T-helper 9 cell (primary cell): ENCODE results near the gene MRPS21.
A peak's percentile ranks its signal among the peaks of the same experiment; 100 is the strongest.

ENCODE experiments used
- DNase-seq: peaks from one replicate; pipeline ENCODE4 v3.0.0-alpha.2; 2020
- total RNA-seq, 2 donors: gene quantifications; one replicate each; lab custom pipeline; 2026; lab: John Stamatoyannopoulos, UW

Gene MRPS21
- total RNA-seq = 36.0 to 64.8 reads per million in 2 donors

DNA sequence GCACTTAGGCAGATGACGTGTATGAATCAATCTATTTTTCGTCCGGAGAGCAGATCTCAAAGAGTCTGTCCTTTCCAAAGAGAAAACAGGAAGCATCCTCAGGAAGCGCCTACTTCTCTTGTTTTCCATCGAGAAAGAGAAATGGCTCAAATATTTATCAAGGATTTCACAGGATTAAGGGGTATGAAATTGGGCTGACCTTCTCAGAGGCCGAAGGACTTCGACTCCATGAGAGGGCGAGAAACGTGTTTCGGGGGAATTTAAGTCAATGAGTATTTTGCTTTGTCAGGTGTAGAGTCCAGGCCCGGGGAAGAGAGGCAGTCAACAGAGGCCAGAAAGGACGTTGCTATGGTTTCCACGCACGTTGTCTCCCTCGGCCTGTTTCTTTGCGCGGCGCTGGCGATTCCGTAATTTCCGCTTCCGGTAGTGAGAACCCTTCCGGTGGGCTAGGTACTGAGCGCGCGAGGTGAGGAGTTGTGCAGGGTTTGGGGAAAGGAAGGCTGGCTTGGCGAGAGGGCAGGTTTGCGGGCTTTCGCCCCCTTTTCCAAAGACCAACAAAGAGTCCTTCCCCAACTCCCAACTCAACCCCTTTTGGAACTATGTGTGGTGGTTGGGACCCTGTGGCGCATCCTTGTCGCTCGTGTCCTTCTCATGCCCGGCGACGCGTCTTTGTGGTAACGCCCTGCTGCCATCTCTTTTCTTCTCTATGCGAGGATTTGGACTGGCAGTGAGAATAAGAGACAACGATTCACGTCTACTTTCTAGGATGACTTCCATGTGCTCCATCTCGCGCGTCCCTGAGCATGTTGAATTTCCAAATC lies at the start of gene MRPS21:
Gene MRPS21 (plus strand): TSS at position 429 of the 821 bp plus-strand sequence. CDS start 506 bp downstream, outside the sequence.
- DNase-seq = peak; percentile 75

DNA sequence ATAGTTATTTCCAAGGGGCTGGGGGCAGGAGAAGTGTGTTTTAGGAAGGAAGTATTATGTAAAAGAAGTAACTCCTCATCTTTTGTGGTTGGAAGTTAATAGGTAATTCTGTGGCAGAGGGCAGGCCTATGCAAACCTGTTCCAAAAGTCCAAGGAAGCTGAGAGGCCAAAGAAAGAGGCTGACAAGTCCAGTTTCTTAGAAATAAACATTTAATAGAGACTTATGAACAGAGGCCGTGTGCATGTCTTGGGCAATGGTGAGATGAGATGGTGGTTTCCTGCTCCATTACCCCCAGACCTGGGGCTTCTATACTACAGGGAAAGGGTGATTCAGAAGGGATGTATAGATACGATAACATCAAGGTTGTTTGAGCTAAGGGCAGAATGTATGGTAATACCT lies 43.7 kb upstream of the MRPS21 start:
- DNase-seq = no peak

DNA sequence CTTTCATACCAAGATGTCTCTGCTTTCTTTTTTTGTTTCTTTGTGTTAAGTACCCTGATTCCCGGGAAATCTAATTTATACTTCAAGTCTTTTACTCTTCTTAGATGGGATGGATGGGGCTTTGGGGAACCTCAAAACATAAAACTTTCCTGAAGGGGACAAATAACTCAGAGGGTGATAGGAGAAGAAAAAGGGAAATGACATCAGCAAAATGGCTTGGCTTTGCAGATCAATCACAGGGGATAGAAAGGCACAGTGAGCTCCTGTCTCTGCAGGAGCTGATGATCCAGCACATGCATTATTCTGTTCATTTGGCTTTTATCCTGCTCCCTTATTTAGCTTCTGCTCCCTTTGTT lies 37.5 kb upstream of the MRPS21 start:
- no peak for DNase-seq

DNA sequence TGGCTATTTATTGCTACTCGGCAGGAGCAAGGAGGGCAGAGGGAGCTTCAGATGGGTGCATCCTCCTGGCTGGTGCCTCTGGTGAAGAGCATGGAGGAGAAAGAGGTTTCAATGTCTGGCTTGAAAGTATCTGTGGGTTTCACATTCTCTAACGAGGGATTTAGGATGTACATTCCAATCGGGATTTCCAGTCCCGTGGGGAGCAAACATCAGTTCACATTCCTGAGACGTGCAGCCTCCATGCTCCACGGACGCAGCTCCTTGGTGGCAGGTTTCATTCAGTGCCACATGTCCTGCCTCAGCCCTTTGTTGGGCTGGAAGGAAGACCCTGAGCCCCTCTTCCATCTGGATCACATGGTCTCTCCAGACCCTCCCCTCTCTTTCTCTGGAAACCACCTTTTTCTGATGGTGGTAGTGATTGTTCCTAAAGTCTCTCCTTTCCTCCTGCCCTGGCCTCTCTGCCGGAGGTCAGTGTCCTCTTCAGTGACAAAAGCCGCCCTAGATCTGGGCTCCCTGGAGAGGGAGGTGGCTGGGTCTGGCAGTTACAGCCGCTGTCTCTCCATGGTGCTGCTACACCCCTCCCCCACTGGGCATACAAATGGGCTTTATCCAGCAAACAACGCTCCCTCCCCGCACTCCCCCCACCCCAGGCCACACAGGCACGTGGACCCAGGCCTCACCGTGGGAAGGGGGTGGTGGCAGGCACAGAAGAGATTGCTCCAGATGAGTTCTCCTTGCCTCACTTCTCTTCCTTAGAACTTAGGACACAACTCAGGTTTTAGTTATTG lies 36.9 kb upstream of the MRPS21 start:
- DNase-seq = no peak

DNA sequence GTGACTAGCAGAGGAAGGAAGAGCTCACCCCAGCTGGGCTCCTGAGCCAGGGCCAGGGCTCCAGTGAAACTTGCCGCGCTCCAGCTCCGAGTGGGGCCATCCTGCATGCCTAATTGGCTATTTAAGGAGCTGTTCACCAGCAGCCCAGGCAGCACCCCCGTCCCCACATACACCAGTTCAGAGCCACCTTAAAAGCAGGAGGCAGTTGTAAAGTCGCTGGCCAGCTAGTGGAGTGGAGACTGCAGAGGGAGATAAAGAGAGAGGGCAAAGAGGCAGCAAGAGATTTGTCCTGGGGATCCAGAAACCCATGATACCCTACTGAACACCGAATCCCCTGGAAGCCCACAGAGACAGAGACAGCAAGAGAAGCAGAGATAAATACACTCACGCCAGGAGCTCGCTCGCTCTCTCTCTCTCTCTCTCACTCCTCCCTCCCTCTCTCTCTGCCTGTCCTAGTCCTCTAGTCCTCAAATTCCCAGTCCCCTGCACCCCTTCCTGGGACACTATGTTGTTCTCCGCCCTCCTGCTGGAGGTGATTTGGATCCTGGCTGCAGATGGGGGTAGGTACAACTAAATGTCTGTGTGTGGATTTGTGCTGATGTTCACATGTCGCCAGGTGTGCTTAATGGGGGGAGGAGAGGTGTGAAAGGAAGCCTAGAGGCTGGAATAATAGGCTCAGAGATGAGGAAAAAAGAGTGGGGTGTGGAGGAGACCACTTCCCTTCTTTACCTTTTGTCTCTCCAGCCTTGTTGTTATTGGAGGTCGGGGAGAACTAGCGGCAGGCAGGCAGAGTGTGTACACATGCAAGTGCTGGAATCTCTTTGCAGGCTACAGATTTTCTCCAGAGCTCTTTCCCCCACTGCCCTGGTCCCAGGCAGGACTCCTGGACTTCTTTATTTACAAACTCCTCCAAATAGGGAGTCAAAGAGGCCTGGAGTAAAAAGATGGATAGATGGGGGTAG lies 35.8 kb upstream of the MRPS21 start, which contains the start of gene CA14:
Gene CA14 (plus strand): TSS at position 151 of the 962 bp plus-strand sequence. CDS start 355 bp downstream, at position 506.
- no peak for DNase-seq

DNA sequence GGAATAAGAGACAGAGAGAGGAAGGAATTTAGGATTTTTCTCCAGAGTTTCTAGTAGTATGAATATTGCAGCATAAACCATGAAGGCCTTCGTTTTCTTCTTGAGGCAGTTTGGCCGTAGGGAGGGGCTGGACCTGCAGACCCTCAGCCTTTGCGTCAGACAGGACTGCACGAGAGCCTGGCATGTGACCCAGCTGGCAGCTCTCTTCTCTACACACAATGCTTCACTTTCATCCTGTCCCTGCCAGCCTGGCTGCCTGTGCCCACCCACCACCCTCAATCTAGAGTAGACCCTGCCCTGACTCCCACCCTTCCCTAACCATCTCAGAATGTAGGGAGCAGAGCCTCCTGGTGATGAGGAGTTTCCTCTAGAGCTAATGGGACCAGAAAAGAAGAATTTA lies 34.4 kb upstream of the MRPS21 start:
- no peak for DNase-seq

DNA sequence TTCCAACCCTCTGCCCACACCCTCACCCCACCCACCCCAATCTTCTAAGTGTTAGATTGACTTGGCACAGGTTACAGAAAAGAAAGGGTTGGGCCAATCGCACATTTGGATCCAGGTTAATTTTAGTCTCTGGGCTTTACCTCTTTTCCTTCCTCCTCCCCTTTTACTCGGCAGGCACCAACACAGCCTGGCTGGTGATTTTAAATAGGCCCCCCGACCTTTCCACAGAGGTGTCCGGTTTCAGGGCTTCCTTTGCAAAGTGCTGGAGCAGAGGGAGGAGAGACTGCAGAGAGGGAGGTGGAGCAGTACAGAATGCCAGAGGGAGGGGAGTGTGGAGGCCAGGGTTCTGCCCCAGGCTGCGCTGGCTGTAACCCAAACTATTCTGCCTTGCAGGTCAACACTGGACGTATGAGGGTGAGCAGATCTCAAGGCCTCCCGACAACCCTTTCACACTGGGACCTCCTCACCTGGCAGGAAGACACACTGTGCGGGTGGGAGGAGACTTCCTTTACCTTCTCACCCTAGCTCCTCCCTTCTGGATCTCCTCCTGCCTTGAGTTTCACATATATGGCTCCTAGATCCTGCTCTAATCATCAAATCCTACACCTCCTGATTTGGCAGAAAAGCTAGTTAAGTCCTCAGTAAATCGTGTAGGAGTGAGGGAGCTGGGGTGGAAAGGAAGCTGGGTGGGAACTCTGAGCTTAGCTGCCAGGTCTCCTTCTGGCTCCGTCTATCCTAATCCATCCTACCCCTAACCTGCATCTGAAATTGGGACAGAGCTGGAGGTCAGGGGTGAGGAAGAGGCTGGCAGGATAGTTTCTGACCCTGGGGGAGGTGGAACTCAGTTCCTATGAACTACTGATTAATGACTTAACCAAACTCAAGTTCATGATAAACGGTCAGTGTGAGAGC lies 33.6 kb upstream of the MRPS21 start:
- DNase-seq = no peak

DNA sequence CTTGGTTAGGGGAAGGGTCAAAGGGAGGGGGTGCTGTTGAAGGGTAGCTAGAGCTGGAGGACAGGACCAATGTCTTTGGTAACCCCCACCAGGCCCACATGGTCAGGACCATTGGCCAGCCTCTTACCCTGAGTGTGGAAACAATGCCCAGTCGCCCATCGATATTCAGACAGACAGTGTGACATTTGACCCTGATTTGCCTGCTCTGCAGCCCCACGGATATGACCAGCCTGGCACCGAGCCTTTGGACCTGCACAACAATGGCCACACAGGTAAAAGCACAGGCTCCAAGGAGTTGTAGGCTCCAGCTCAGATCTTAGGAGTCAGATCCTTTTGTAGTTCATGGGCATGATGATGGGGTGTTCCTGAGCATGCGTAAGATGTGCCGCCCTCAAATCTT lies 32.3 kb upstream of the MRPS21 start:
- DNase-seq = no peak

DNA sequence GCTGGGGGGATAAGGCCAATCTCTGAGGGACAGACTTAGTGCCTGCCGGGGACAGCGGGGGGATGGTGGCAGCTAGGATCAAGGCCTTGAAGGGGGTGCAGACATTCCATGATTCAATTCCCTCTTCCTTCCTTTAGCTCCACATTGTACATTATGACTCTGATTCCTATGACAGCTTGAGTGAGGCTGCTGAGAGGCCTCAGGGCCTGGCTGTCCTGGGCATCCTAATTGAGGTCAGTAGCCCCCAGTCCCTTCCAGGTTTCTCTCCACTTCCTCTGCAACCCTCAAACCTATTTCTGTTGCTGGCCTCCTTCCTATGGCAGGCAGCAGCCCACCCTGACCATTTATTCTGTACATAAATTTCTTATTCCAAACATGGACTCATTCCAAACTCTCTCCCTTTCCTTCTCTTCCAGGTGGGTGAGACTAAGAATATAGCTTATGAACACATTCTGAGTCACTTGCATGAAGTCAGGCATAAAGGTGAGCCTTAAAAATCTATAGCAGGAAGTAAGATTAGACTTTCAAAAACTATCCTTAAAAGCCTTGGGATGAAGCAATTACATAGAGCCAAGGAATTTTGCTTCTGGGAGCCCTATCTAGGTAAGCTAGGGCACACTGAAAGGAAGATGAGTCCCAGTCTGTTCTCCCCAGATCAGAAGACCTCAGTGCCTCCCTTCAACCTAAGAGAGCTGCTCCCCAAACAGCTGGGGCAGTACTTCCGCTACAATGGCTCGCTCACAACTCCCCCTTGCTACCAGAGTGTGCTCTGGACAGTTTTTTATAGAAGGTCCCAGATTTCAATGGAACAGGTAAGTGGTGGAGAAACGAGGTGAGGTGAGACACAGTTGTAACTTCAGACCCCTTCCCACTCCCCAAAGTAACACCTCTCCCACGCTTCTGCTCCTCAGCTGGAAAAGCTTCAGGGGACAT lies 31.0 kb upstream of the MRPS21 start:
- no peak for DNase-seq

DNA sequence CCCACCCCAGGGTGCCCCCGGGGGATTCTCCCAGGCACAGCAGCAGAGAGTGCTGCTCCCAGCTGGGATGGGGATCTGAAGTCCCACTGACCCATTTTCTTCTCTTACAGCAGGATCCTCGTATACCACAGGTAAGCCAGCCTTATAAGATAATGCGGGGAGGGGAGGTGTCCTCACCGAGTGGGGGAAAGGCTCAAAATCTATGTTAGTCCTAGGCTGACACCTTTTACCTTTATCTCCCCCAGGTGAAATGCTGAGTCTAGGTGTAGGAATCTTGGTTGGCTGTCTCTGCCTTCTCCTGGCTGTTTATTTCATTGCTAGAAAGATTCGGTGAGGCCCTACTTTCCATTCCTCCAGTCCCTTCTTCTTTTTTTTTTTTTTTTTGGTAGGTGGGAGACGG lies 30.1 kb upstream of the MRPS21 start:
- no peak for DNase-seq

DNA sequence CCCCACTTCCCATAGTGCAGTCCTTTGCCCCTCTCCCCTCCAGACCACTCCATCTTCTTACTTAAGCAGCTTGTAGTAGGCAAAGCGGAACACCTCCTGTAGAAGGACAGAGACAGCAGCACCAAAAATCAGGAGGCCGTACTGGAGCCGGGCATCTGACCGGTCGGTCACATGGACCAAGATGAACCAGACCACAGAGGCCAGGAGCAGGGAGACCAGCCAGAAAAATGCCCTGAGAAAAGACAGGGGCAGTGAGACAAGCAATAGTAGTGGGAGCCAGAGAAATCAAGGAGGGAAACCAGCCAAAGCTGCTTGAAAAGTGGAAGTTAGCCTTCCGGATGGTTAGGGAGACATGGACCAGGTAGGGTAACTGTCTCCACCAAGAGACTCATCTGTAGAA lies 25.8 kb upstream of the MRPS21 start:
- DNase-seq = no peak

DNA sequence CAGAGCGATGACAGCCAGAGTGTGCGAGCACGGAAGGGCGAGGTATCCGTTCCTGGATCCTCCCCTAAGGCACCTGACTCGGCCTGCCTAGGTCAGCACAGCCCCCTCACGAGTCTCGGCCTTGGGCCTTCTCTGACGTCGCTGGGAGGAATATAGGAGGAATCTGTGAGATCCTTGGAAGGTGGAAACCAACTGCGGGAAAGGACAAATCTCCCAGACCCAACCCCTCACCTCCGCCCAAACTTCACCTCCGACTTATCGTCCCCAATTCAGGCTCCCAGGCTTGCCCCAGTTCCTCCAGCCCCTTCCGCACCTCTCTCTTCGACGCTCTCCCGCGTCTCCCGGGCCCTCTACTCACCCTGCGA lies 25.3 kb upstream of the MRPS21 start:
- DNase-seq = peak; percentile 31

DNA sequence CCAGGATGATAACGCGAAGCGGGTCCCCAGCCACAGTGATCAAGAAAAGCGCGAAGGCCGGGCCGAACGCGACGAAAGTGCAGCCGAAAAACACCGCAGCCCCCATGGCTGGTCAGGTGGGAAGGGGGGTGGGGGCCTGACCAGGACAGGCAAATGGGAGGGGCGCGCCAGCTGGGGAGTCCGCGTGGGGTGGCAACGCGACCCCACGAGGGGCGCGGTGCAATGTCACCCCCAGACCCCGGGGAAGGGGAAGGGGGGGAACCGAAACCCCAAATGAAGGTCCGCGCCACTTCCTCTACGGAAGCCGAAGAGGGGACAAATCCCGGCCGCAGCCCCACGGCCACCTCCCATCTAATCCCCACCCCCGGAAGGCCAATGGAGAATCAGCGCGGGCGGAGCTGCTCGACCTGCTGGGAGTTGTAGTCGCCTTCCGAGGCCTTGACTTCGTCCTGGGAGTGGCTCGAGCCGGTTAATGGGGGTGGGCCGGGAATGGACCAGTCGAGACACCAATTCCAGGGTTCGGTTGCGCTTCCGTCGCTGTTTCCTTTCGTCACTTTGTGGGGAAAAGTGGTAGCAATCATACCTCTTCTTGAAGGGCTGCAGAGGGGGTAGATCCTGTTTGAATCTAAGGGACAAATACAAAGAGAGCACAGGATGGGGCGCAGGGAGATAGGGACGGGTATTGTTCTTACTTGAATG lies 24.8 kb upstream of the MRPS21 start, which contains the start of gene APH1A:
Gene APH1A (minus strand): TSS at position 312 of the 699 bp plus-strand sequence. CDS start 206 bp downstream, at position 106.
- peak; percentile 83 for DNase-seq

DNA sequence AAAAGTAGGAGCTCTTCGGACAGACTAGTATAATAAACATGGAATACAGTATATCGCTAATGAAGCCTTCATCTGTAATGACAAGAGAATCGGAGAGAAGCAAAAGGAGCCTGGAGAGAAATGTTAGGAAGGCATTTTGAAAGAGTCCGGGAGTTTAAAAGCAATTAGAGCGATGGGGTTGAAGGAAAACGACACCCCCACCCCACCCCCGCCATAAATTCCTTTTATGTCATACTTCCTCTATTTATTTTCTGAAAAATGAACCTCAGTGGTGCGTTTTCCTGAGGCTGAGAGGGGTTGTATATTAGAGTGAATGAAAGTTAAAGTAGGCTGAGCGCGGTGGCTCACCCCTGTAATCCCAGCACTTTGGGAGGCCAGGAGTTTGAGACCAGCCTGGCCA lies 24.2 kb upstream of the MRPS21 start:
- DNase-seq = no peak

DNA sequence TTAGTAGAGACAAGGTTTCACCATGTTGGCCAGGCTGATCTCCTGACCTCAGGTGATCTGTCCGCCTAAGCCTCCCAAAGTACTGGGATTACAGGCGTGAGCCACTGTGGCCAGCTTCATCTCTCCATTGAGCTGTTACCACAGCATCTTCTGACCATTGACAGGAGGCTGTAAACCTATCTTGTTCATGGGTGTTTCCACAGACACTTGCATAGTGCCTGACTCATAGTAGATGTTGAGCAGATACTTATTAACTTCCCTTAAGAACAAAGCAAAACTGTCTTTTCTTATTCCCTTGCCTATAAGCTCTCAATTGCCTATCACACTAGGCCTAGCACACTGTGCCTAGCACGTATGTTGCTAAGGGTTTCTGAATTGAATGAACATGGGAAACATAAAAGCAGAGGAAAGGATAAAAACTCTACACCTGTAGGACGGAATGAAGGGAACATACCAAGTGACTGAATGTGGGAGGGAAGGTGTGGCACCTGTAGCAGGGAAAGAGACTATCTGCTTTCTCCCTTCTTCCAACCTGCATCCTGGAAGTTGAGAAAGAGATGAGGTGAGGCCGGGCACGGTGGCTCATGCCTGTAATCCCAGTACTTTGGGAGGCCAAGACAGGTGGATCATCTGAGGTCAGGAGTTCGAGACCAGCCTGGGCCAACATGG lies 22.2 kb upstream of the MRPS21 start:
- DNase-seq = no peak

DNA sequence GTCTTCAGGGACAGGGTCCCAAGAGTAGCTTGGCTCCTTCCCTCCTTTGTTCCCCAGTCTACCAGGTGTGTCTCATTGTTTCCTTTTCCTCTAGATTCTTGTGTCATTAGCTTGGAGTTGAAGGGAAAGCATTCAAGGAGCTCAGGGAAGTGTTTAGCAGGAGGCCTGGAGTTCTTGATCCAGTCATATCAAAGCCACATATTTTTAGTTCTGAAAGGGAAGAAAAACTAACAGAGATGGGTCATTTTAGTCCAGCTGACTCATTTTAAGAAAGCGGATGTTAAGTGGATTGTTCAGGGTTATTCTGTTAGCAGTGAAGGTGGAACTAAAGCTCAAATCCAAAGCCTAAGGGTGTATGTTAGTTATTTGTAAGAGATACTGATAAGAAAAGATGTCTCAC lies 20.4 kb upstream of the MRPS21 start:
- no peak for DNase-seq

DNA sequence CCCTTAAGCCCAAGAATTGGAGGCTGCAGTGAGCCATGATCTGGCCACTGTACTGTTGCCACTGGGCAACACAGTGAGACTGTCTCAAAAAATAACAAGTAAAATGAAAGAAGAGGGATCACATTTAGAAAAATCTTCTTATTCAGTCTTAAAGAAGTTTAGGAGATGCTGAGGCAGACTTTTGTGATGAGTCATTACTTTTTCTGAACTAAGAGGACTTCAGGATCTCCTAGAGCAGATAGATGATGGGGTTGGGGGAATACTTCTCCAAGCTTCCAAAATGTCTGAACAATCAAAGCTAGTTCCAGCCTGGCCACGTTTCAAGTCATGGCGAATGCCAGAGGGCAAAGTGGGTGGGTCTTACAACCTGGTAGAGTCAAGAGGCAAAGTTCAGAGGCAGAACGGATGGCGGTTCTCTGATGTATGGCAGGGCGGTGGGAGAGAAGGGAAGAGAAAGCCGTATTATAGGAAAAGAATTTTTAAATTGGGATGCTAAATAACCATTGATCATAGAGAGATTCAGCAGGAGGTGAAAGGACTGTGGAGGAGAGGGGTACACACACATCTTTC lies 13.4 kb upstream of the MRPS21 start:
- no peak for DNase-seq

DNA sequence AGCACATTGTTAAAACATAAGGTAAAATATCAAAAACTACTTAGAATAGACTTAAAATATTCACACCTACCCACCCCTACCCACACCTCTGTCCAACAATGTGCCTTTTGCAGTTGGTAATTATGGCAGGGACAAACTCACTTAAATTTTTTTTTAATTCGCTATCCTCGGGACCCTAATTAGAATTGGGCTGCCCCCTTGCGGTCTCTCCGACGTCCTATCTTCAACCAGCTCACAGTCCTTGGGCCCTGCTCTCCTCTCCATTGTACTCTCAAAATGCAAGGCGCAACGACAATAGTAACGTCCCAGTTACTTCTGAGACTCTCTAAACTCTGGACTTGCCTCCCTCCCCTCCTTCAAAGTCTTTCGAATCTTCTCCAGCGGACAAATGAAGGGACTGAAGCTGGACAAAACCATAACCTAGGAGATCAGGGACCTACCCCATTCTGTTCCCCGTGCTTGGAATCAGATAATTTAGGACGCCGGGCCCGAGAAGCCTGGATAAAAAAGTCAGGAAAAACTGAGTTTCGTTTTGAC lies 12.4 kb upstream of the MRPS21 start:
- peak; percentile 22 for DNase-seq
